ENCODE results near the gene VAC14.

VAC14 gene

GRCh38 chr16:70793851-70794502, 7.0 kb downstream of the VAC14 start:
- no peak overlapping the region for H3K4me3 ChIP-seq (ENCODE audit: low read depth, low read length)

GRCh38 chr16:70790815-70791214, 10.1 kb downstream of the VAC14 start:
- H3K4me3 ChIP-seq (ENCODE audit: low read depth, low read length): no peak overlapping the region
- no peak for TF ChIP-seq CTCF (IDR thresholded peaks at IDR 0.05; ENCODE audit: borderline replicate concordance, insufficient read depth, low read depth, low read length)

More at GRCh38 chr16:70793851-70794502, 7.0 kb downstream of the VAC14 start:
- TF ChIP-seq CTCF (IDR thresholded peaks at IDR 0.05; ENCODE audit: borderline replicate concordance, insufficient read depth, low read depth, low read length): no peak

GRCh38 chr16:70789595-70790447, 11.1 kb downstream of the VAC14 start:
- TF ChIP-seq CTCF (IDR thresholded peaks at IDR 0.05; ENCODE audit: borderline replicate concordance, insufficient read depth, low read depth, low read length): no peak
- no peak overlapping the region for H3K4me3 ChIP-seq (ENCODE audit: low read depth, low read length)

- no peak overlapping the region for H3K4me3 ChIP-seq (ENCODE audit: low read depth, low read length)
- TF ChIP-seq CTCF (IDR thresholded peaks at IDR 0.05; ENCODE audit: borderline replicate concordance, insufficient read depth, low read depth, low read length): no peak
Observed at GRCh38 chr16:70788668-70789594, 12.0 kb downstream of the VAC14 start.

- H3K4me3 ChIP-seq (ENCODE audit: low read depth, low read length): no peak overlapping the region
Observed at GRCh38 chr16:70786020-70786755, 14.8 kb downstream of the VAC14 start.

More at GRCh38 chr16:70786020-70786755, 14.8 kb downstream of the VAC14 start:
- TF ChIP-seq CTCF (IDR thresholded peaks at IDR 0.05; ENCODE audit: borderline replicate concordance, insufficient read depth, low read depth, low read length): no peak

Data from GM12875 (cell line).